ENCODE measurements around the gene ABI2. TPM values are rescaled to one million over a fixed set of nuclear protein-coding genes. Genes with fewer than 3 reads are reported as not detected.

Gene ABI2
- total RNA-seq (2021; ENCODE audit: unreplicated experiment) (75.6 TPM), Bru-seq, nascent RNA (percentile 85 among the genes with signal in this experiment), BruChase-seq, experiment 1, labeled RNA remaining after a 6-hour chase (percentile 79 among the genes with signal in this experiment), BruChase-seq, experiment 2, labeled RNA remaining after a 2-hour chase (percentile 85 among the genes with signal in this experiment)
- 40.5 and 44.3 TPM in 2 replicates for polyA plus RNA-seq (2012)
- long read RNA-seq, full-length matches to known transcripts = 8 of 54 reads
- long read RNA-seq, partial matches to known transcripts = 16 of 54 reads
- long read RNA-seq, other reads (novel, unspliced or antisense) = 30 of 54 reads

GRCh38 chr2:203327901-203328759 lies at the start of gene ABI2:
Gene ABI2 (plus strand): TSS chr2:203328394. CDS start chr2:203328515, 121 bp downstream.
- DNase-seq (ENCODE audit: low read depth, low spot score) (peak; percentile 38), ATAC-seq (peak; percentile 81)
- Histone ChIP-seq H3K36me3 (ENCODE audit: control insufficient read depth in 1 of 2, insufficient read depth in 2 of 2, low read length in 2 of 2) (no peaks in the 10 kb centered on the region), H3K9me2 (ENCODE audit: insufficient read depth) (no peaks in the 10 kb centered on the region), H3K27me3 (ENCODE audit: insufficient read depth, low read length) (no peaks in the 10 kb centered on the region), H3K9ac (ENCODE audit: low read length) (peak within 1 kb of the TSS; percentile 83), H3K4me2 (ENCODE audit: low read length) (peak within 1 kb of the TSS; percentile 92), H4K20me1 (ENCODE audit: insufficient read depth) (no peaks in the 10 kb centered on the region), H3K4me3 (replicated peaks in 1 of 2; ENCODE audit: low read depth in 1 of 2, low read length in 2 of 2) (peak within 1 kb of the TSS; percentile 55 to 74), H3K4me1 (ENCODE audit: control insufficient read depth in 1 of 2, insufficient read depth in 2 of 2, low read length in 2 of 2) (peaks cover 13 to 21% of the 10 kb centered on the region in 2 experiments), H3K9me3 (ENCODE audit: control insufficient read depth in 1 of 2, insufficient read depth in 1 of 2, low read depth in 1 of 2, low read length in 2 of 2) (no peaks in the 10 kb centered on the region), H3K79me2 (ENCODE audit: insufficient read depth, low read length) (peaks cover 49% of the 10 kb centered on the region), H2AFZ (ENCODE audit: low read depth, low read length, poor library complexity, severe bottlenecking) (peak within 1 kb of the TSS; percentile 75), H3K27ac (ENCODE audit: low read depth, low read length) (peak within 1 kb of the TSS; percentile 89)
- no TSS peak for BruUV-seq (replicated peaks)
- CTCF ChIA-PET = no interaction called here
- POLR2A ChIA-PET = interaction anchor here (0.9 kb wide), 1 partner anchor 89 kb away, joined by 3 read pairs; the partner anchor contains the start of gene CYP20A1
- intact Hi-C loops (cut with micrococcal nuclease) = no loop called here
- RAD21 ChIA-PET (ENCODE audit: low non-redundant PET in 1 of 2, low total read pairs in 2 of 2, uncharacterized antibody in 2 of 2, unreplicated experiment in 2 of 2) = no interaction called here
- no peak for TF ChIP-seq ZNF274 (IDR thresholded peaks at IDR 0.05; ENCODE audit: low read depth, low read length)
- no peak for TF ChIP-seq CEBPB (IDR thresholded peaks at IDR 0.05; ENCODE audit: low read depth)
- TF ChIP-seq JUND (IDR thresholded peaks at IDR 0.05) = no peak
- peak; percentile 56 for TF ChIP-seq YY1 (IDR thresholded peaks at IDR 0.05; ENCODE audit: extremely low read depth, insufficient replicate concordance, low read depth, low read length)
- no peak for TF ChIP-seq RAD21 (IDR thresholded peaks at IDR 0.05; ENCODE audit: low read depth)
- peak; percentile 78 for TF ChIP-seq POLR2AphosphoS5 (IDR thresholded peaks at IDR 0.05; ENCODE audit: low read depth, low read length)
- TF ChIP-seq ZBTB33 (IDR thresholded peaks at IDR 0.05; ENCODE audit: extremely low read depth, insufficient replicate concordance, low read length) = peak; percentile 61
- no peak for TF ChIP-seq EZH2phosphoT487 (IDR thresholded peaks at IDR 0.05; ENCODE audit: borderline replicate concordance)
- TF ChIP-seq EZH2 (IDR thresholded peaks at IDR 0.05) = no peak
- TF ChIP-seq SRF (IDR thresholded peaks at IDR 0.05; ENCODE audit: low read depth) = no peak
- peak; percentile 65 for TF ChIP-seq SIN3A (IDR thresholded peaks at IDR 0.05; ENCODE audit: low read depth)
- TF ChIP-seq EGR1 (IDR thresholded peaks at IDR 0.05; ENCODE audit: low read depth) = peak; percentile 85
- no peak for TF ChIP-seq CTCF (IDR thresholded peaks at IDR 0.05 in 2 of 3, conservative IDR thresholded peaks at IDR 0.05 in 1 of 3; ENCODE audit: borderline replicate concordance in 1 of 3, insufficient read depth in 1 of 3, low read depth in 2 of 3, low read length in 2 of 3)
- TF ChIP-seq MAX (IDR thresholded peaks at IDR 0.05) = no peak
- TF ChIP-seq ELF1 (IDR thresholded peaks at IDR 0.05; ENCODE audit: borderline replicate concordance, low read depth) = no peak
- no peak for TF ChIP-seq TCF7L2 (IDR thresholded peaks at IDR 0.05; ENCODE audit: borderline replicate concordance, extremely low read depth, insufficient read depth, insufficient read length)
- peak; percentile 39; the same call in 1 of the 2 replicates for TF ChIP-seq SP1 (IDR thresholded peaks at IDR 0.05; ENCODE audit: low read depth)
- TF ChIP-seq CBX3 (IDR thresholded peaks at IDR 0.05; ENCODE audit: low read depth) = no peak

Data from HCT116 (cell line).